ENCODE data around the gene NOL7.

- TF ChIP-seq, protein P1, sequence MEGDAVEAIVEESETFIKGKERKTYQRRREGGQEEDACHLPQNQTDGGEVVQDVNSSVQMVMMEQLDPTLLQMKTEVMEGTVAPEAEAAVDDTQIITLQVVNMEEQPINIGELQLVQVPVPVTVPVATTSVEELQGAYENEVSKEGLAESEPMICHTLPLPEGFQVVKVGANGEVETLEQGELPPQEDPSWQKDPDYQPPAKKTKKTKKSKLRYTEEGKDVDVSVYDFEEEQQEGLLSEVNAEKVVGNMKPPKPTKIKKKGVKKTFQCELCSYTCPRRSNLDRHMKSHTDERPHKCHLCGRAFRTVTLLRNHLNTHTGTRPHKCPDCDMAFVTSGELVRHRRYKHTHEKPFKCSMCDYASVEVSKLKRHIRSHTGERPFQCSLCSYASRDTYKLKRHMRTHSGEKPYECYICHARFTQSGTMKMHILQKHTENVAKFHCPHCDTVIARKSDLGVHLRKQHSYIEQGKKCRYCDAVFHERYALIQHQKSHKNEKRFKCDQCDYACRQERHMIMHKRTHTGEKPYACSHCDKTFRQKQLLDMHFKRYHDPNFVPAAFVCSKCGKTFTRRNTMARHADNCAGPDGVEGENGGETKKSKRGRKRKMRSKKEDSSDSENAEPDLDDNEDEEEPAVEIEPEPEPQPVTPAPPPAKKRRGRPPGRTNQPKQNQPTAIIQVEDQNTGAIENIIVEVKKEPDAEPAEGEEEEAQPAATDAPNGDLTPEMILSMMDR (conservative IDR thresholded peaks at IDR 0.05; ENCODE audit: low read depth, low read length) = no peak
- no peak for TF ChIP-seq EZH2 (IDR thresholded peaks at IDR 0.05; ENCODE audit: low read length, unreplicated experiment)
Measured at GRCh38 chr6:13638626-13639025, 23.5 kb downstream of the NOL7 start.

Measured in PC-3 (cell line).